Nephron (organoid): Measurements from ENCODE around the gene EGLN1.
"Not testable (repeated sequence)": the region's sequence is repeated elsewhere in the genome, so short reads cannot be mapped to it uniquely, and the experiment has no call there.

Experiments
- H3K27ac Mint-ChIP-seq, 3 experiments: 2 replicates each; pipeline ENCODE4 v1.8.0; 2020; ENCODE audit warnings: mixed read lengths in 3 of 3, mild to moderate bottlenecking in 2 of 3, moderate library complexity in 1 of 3
- H3K27me3 Mint-ChIP-seq: 2 replicates; pipeline ENCODE4 v1.8.0; 2021; ENCODE audit warnings: low read depth, mild to moderate bottlenecking, moderate library complexity, mixed read lengths
- H3K36me3 Mint-ChIP-seq: 2 replicates; pipeline ENCODE4 v1.8.0; 2020; ENCODE audit warnings: low read depth, mixed read lengths
- H3K4me1 Mint-ChIP-seq: 2 replicates; pipeline ENCODE4 v1.8.0; 2020; ENCODE audit warnings: mixed read lengths
- H3K4me3 Mint-ChIP-seq, 3 experiments: 2 replicates each; pipeline ENCODE4 v1.8.0; 2020; ENCODE audit warnings: mild to moderate bottlenecking in 3 of 3, mixed read lengths in 3 of 3, moderate library complexity in 2 of 3
- H3K9me3 Mint-ChIP-seq: 2 replicates; pipeline ENCODE4 v1.8.0; 2020; ENCODE audit warnings: mixed read lengths
- TF ChIP-seq, protein P1 (sequence below), 3 experiments: fragments of 200-600 bp; sonication (generic); IDR thresholded peaks; one replicate each; pipeline ENCODE4 v1.5.0; 2021; ENCODE audit warnings: antibody characterized with exemption in 3 of 3; ENCODE audit not compliant: unreplicated experiment in 3 of 3

EGLN1 gene

DNA sequence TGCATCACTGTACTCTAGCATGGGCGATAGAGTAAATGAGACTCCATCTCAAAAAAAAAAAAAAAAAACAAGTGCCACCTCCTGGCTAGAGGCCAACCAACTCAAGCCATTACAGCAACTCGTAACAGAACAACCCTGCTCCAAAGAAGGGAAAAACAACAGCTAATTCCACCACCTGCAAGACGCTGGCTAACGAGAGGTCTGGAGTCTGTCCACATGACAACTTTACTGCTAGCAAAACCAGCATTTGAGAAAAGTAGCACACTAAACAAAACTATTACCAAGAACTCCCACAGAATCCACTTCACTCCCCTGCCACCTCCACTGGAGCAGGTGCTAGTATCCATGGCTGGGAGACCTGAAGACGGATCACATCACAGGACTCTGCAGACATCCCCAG, 24.1 kb upstream of the EGLN1 start:
- Mint-ChIP-seq H3K9me3 (peaks cover 20% of the 10 kb centered on the region), H3K27ac (no peak overlapping the region), H3K4me3 (no peak overlapping the region), H3K36me3 (no peaks in the 10 kb centered on the region), H3K4me1 (no peaks in the 10 kb centered on the region), H3K27me3 (no peaks in the 10 kb centered on the region)
- TF ChIP-seq, protein P1, sequence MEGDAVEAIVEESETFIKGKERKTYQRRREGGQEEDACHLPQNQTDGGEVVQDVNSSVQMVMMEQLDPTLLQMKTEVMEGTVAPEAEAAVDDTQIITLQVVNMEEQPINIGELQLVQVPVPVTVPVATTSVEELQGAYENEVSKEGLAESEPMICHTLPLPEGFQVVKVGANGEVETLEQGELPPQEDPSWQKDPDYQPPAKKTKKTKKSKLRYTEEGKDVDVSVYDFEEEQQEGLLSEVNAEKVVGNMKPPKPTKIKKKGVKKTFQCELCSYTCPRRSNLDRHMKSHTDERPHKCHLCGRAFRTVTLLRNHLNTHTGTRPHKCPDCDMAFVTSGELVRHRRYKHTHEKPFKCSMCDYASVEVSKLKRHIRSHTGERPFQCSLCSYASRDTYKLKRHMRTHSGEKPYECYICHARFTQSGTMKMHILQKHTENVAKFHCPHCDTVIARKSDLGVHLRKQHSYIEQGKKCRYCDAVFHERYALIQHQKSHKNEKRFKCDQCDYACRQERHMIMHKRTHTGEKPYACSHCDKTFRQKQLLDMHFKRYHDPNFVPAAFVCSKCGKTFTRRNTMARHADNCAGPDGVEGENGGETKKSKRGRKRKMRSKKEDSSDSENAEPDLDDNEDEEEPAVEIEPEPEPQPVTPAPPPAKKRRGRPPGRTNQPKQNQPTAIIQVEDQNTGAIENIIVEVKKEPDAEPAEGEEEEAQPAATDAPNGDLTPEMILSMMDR (IDR thresholded peaks at IDR 0.05; ENCODE audit: unreplicated experiment in 3 of 3): no peak

DNA sequence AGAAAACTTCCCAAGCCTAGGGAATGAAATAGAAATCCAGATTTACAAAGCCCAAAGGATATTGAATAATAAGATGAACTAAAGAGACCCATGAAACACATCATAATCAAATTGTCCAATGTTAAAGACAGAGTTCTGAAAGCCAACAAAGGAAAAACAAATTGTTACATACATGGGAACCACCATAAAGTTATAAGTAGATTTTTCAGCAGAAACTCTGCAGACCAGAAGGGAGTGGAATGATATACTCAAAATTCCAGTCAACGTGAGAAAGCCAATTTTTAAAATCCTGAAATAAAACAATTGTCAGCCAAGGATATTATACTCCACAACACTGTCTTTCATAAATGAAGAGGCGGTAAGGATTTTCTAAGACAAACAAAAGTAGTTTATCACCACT, 22.0 kb upstream of the EGLN1 start:
- Mint-ChIP-seq H3K27ac (no peak overlapping the region), H3K4me1 (no peaks in the 10 kb centered on the region), H3K4me3 (no peak overlapping the region), H3K9me3 (peaks cover 14% of the 10 kb centered on the region), H3K27me3 (no peaks in the 10 kb centered on the region), H3K36me3 (no peaks in the 10 kb centered on the region)
- TF ChIP-seq, protein P1 (IDR thresholded peaks at IDR 0.05; ENCODE audit: unreplicated experiment in 3 of 3): no peak

DNA sequence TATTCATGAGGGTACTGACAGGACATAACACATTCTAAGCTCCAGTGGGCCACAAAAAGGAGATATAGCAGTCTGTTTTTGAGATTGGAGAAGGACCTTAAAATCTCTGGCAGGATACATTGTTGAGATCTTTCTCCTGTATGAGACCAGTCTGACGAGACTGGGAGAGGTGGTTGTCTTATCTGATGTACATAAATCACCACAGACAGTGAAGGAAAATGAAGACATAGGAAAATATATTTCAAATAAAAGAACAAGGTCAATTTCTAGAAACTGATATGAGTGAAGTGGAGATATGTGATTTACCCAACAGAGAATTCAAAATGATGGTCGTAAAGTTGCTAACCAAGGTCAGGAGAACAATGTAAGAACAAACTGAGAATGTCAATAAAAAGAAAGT, 21.3 kb upstream of the EGLN1 start:
- H3K27me3 Mint-ChIP-seq: no peaks in the 10 kb centered on the region
- peaks cover 14% of the 10 kb centered on the region for H3K9me3 Mint-ChIP-seq
- no peak overlapping the region for H3K27ac Mint-ChIP-seq
- no peaks in the 10 kb centered on the region for H3K36me3 Mint-ChIP-seq
- TF ChIP-seq, protein P1 (IDR thresholded peaks at IDR 0.05; ENCODE audit: unreplicated experiment in 3 of 3): no peak
- no peak overlapping the region for H3K4me3 Mint-ChIP-seq
- no peaks in the 10 kb centered on the region for H3K4me1 Mint-ChIP-seq

DNA sequence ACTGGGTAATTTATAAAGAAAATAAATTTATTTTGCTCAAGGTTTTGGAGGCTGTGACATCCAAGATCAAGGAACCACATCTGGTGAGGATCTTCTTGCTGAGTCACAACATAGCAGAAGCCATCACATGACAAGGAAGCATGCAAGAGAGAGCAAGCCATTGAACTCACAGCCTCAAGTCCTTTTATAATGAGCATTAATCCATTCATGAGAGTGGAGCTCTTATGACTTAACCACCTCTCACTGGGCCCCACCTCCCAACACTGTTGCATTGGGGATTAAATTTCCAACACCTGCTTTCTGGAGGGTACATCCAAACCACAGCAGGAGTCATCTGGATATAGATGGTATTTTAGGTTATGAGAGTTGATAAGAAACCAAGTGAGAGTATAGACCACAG, 20.6 kb upstream of the EGLN1 start:
- Mint-ChIP-seq H3K9me3 (peaks cover 14% of the 10 kb centered on the region), H3K27ac (no peak overlapping the region)

DNA sequence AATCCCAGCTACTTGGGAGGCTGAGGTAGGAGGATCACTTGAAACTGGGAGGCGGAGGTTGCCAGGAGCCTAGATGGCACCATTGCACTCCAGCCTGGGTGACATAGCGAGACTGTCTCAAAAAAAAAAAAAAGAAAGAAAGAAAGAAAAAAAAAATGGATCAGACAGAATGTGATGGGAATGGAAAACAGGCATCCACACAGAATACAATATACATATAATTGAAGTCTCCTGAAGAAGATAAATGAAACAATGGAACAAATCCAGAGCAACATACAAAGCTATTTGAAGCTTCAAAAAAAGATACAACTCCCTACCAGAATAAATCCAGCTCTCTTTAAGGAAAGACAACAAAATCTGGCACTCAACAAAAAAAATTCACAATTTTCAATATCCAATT, 10.9 kb upstream of the EGLN1 start:
- Mint-ChIP-seq H3K4me1 (no peaks in the 10 kb centered on the region), H3K27ac (no peak overlapping the region), H3K9me3 (no peaks in the 10 kb centered on the region), H3K36me3 (no peaks in the 10 kb centered on the region), H3K4me3 (no peak overlapping the region), H3K27me3 (no peaks in the 10 kb centered on the region)
- TF ChIP-seq, protein P1 (IDR thresholded peaks at IDR 0.05; ENCODE audit: unreplicated experiment in 3 of 3): no peak

More for the DNA sequence above, 20.6 kb upstream of the EGLN1 start:
- Mint-ChIP-seq H3K36me3 (no peaks in the 10 kb centered on the region), H3K4me1 (no peaks in the 10 kb centered on the region), H3K4me3 (no peak overlapping the region), H3K27me3 (no peaks in the 10 kb centered on the region)
- TF ChIP-seq, protein P1 (IDR thresholded peaks at IDR 0.05; ENCODE audit: unreplicated experiment in 3 of 3): no peak

DNA sequence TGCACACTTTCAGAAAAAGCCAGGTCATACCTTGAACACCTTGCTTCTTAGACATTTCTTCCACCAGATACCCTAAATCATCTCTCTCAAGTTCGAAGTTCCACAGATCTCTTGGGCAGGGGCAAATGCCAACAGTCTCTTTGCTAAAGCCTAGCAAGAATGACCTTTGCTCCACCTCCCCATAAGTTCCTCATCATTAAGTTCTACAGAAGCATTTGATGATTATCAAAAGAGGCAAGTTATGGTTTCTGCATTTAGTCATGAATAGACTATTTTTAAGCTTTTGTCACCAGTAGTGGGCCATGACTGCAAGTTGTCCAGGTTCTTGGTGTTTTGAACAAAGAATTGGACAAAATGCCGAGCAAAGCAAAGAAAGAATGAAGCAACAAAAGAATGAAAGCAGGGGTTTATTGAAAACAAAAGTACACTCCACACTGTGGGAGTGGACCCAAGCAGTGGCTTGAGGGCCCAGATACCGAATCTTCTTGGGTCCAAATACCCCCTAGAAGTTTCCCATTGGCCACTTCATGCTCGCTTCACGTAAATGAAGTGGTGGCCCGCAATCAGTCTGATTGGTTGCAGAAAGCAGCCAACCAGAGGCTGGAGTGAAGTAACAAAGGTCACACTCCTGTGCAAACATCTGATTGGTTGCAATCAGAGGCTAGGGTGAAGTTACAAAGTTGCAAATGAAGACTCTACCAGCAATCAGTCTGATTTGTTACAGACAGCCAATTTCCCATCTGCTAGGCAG, 9.8 kb upstream of the EGLN1 start:
- Mint-ChIP-seq H3K4me1 (no peaks in the 10 kb centered on the region), H3K27ac (no peak overlapping the region), H3K9me3 (no peaks in the 10 kb centered on the region), H3K4me3 (no peak overlapping the region), H3K36me3 (no peaks in the 10 kb centered on the region), H3K27me3 (no peaks in the 10 kb centered on the region)
- TF ChIP-seq, protein P1 (IDR thresholded peaks at IDR 0.05; ENCODE audit: unreplicated experiment in 3 of 3): no peak

DNA sequence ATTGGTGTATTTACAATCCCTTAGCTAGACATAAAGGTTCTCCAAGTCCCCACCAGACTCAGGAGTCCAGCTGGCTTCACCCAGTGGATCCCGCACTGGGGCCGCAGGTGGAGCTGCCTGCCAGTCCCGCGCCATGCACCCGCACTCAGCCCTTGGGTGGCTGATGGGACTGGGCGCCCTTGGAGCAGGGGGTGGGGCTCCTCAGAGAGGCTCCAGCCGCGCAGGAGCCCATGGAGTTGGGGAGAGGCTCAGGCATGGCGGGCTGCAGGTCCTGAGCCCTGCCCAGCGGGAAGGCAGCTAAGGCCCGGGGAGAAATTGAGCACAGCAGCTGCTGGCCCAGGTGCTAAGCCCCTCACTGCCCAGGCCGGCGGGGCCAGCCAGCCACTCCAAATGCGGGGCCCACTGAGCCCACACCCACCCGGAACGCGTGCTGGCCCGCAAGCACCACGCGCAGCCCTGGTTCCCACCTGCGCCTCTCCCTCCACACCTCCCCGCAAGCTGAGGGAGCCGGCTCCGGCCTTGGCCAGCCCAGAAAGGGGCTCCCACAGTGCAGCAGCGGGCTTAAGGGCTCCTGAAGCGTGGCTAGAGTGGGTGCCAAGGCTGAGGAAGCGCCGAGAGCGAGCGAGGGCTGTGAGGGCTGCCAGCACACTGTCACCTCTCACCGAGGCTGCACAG, 8.7 kb upstream of the EGLN1 start:
- H3K27me3 Mint-ChIP-seq, H3K4me3 Mint-ChIP-seq, H3K27ac Mint-ChIP-seq, H3K9me3 Mint-ChIP-seq, H3K36me3 Mint-ChIP-seq, H3K4me1 Mint-ChIP-seq: not testable (repeated sequence)
